ENCODE data around the gene NENF. TPM values are rescaled to one million over a fixed set of nuclear protein-coding genes. Genes with fewer than 3 reads are reported as not detected.

The NENF gene
- total and polyA plus RNA-seq, 2 donors (not counting 1 experiment from before 2014, with no cell fraction given), result 10.6 to 20.3 TPM

- WGBS (ENCODE audit: insufficient coverage), result 89% methylated on average over 11 of the region's 13 CpGs
- POLR2A ChIA-PET, result no interaction called here
- peaks cover 0 to 4% (median 0%) of the 10 kb centered on the region in 4 experiments for H3K27me3 ChIP-seq (replicated peaks in 1 of 4; ENCODE audit: control extremely low read depth in 1 of 4, control insufficient read depth in 3 of 4, insufficient read depth in 4 of 4, low read length in 3 of 4)
- Mint-ChIP-seq H3K4me1 (no peaks in the 10 kb centered on the region), H3K9me3 (ENCODE audit: insufficient read depth) (no peaks in the 10 kb centered on the region), H3K27ac (no peak overlapping the region), H3K4me3 (no peak overlapping the region), H3K27me3 (peaks cover 4% of the 10 kb centered on the region)
- H2AFZ ChIP-seq (ENCODE audit: insufficient read depth, low read depth, low read length, poor library complexity, severe bottlenecking), result no peak overlapping the region
- no peaks in the 10 kb centered on the region for H3K79me2 ChIP-seq (ENCODE audit: control insufficient read depth, insufficient read depth, low read length)
- no peak overlapping the region for H3K27ac ChIP-seq (ENCODE audit: low read length in 2 of 2)
- no peaks in the 10 kb centered on the region for H3K4me1 ChIP-seq (ENCODE audit: control insufficient read depth in 2 of 2, insufficient read depth in 2 of 2, low read length in 2 of 2)
- DNase-seq (no peak), ATAC-seq (ENCODE audit: low read depth) (no peak)
- no peaks in the 10 kb centered on the region for H4K20me1 ChIP-seq (ENCODE audit: control insufficient read depth, insufficient read depth, low read length, poor library complexity, severe bottlenecking)
- H3K4me3 ChIP-seq (ENCODE audit: control extremely low read depth in 1 of 5, extremely low read depth in 1 of 5, insufficient read depth in 1 of 5, low read depth in 2 of 5, low read length in 4 of 5), result no peak overlapping the region
- no peak overlapping the region for H3K9ac ChIP-seq (ENCODE audit: low read length)
- TF ChIP-seq, protein P1, sequence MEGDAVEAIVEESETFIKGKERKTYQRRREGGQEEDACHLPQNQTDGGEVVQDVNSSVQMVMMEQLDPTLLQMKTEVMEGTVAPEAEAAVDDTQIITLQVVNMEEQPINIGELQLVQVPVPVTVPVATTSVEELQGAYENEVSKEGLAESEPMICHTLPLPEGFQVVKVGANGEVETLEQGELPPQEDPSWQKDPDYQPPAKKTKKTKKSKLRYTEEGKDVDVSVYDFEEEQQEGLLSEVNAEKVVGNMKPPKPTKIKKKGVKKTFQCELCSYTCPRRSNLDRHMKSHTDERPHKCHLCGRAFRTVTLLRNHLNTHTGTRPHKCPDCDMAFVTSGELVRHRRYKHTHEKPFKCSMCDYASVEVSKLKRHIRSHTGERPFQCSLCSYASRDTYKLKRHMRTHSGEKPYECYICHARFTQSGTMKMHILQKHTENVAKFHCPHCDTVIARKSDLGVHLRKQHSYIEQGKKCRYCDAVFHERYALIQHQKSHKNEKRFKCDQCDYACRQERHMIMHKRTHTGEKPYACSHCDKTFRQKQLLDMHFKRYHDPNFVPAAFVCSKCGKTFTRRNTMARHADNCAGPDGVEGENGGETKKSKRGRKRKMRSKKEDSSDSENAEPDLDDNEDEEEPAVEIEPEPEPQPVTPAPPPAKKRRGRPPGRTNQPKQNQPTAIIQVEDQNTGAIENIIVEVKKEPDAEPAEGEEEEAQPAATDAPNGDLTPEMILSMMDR (IDR thresholded peaks at IDR 0.05), result no peak
- no peak for TF ChIP-seq EZH2 (IDR thresholded peaks at IDR 0.05; ENCODE audit: borderline replicate concordance, insufficient read depth, low read depth, low read length, poor library complexity, severe bottlenecking)
- CTCF ChIA-PET, result no interaction called here
- no peak overlapping the region for H3K4me2 ChIP-seq (replicated peaks; ENCODE audit: low read depth, low read length, poor library complexity, severe bottlenecking)
- intact Hi-C loops (cut with micrococcal nuclease), result no loop called here
- no peaks in the 10 kb centered on the region for H3K9me3 ChIP-seq (ENCODE audit: control extremely low read depth in 1 of 3, control insufficient read depth in 2 of 3, insufficient read depth in 1 of 3, low read length in 2 of 3)
- no peaks in the 10 kb centered on the region for H3K36me3 ChIP-seq (replicated peaks in 1 of 2; ENCODE audit: control extremely low read depth in 1 of 2, control insufficient read depth in 1 of 2, extremely low read depth in 1 of 2, insufficient read depth in 2 of 2, low read length in 1 of 2)
Measured at GRCh38 chr1:212461916-212462660, 29.4 kb downstream of the NENF start.

- no peak overlapping the region for H3K9ac ChIP-seq (ENCODE audit: low read length)
- no peak overlapping the region for H2AFZ ChIP-seq (ENCODE audit: insufficient read depth, low read depth, low read length, poor library complexity, severe bottlenecking)
- no peaks in the 10 kb centered on the region for H4K20me1 ChIP-seq (ENCODE audit: control insufficient read depth, insufficient read depth, low read length, poor library complexity, severe bottlenecking)
- intact Hi-C loops (cut with micrococcal nuclease), result no loop called here
- H3K79me2 ChIP-seq (ENCODE audit: control insufficient read depth, insufficient read depth, low read length), result no peaks in the 10 kb centered on the region
- no peak overlapping the region for H3K27ac ChIP-seq (ENCODE audit: low read length in 2 of 2)
- no peak for ATAC-seq (ENCODE audit: low read depth)
- H3K4me3 ChIP-seq (ENCODE audit: control extremely low read depth in 1 of 5, extremely low read depth in 1 of 5, insufficient read depth in 1 of 5, low read depth in 2 of 5, low read length in 4 of 5), result no peak overlapping the region
- H3K4me1 Mint-ChIP-seq, result no peaks in the 10 kb centered on the region
- no peaks in the 10 kb centered on the region for H3K36me3 ChIP-seq (replicated peaks in 1 of 2; ENCODE audit: control extremely low read depth in 1 of 2, control insufficient read depth in 1 of 2, extremely low read depth in 1 of 2, insufficient read depth in 2 of 2, low read length in 1 of 2)
- no peak overlapping the region for H3K4me3 Mint-ChIP-seq
- H3K4me1 ChIP-seq (ENCODE audit: control insufficient read depth in 2 of 2, insufficient read depth in 2 of 2, low read length in 2 of 2), result no peaks in the 10 kb centered on the region
- DNase-seq, result no peak
- TF ChIP-seq EZH2 (IDR thresholded peaks at IDR 0.05; ENCODE audit: borderline replicate concordance, insufficient read depth, low read depth, low read length, poor library complexity, severe bottlenecking), result no peak
- TF ChIP-seq, protein P1 (IDR thresholded peaks at IDR 0.05), result no peak
- ChIA-PET CTCF (interaction anchor here (0.9 to 3.4 kb wide), 6 partner anchors 9 to 400 kb away, joined by 3 to 23 read pairs (median 4); no protein-coding TSS in a partner anchor), POLR2A (no interaction called here)
- WGBS (ENCODE audit: insufficient coverage), result 83% methylated on average over 6 of the region's 7 CpGs
- H3K9me3 ChIP-seq (ENCODE audit: control extremely low read depth in 1 of 3, control insufficient read depth in 2 of 3, insufficient read depth in 1 of 3, low read length in 2 of 3), result no peaks in the 10 kb centered on the region
- H3K27me3 ChIP-seq (replicated peaks in 1 of 4; ENCODE audit: control extremely low read depth in 1 of 4, control insufficient read depth in 3 of 4, insufficient read depth in 4 of 4, low read length in 3 of 4), result no peaks in the 10 kb centered on the region
- H3K27me3 Mint-ChIP-seq, result peaks cover 6% of the 10 kb centered on the region
- H3K27ac Mint-ChIP-seq, result no peak overlapping the region
- no peak overlapping the region for H3K4me2 ChIP-seq (replicated peaks; ENCODE audit: low read depth, low read length, poor library complexity, severe bottlenecking)
- H3K9me3 Mint-ChIP-seq (ENCODE audit: insufficient read depth), result no peaks in the 10 kb centered on the region
Measured at GRCh38 chr1:212463565-212464285, 31.0 kb downstream of the NENF start.
